Upper lobe of left lung (tissue), 6 donors: ENCODE results near the gene CFAP221. TPM values are rescaled to one million over a fixed set of nuclear protein-coding genes. Genes with fewer than 3 reads are reported as not detected.

Experiments
- ATAC-seq, 2 donors: fragments of 200-7000 bp; cut with Tn5 transposase; one replicate each; pipeline ENCODE4 v1.9.1; 2022; ENCODE audit warnings: mild to moderate bottlenecking in 2 of 2, moderate library complexity in 2 of 2; ENCODE audit not compliant: low FRiP score in 2 of 2
- DNase-seq, 2 donors: peaks; one replicate each; pipeline ENCODE4 v3.0.0-alpha.2; 2019 to 2020
- H3K27ac ChIP-seq, 4 donors: fragments of 200-600 bp; sonication (generic); one replicate each; pipeline ENCODE4 v1.5.1; 2016 to 2019
- H3K27me3 ChIP-seq, 4 donors: fragments of 200-600 bp; sonication (generic); one replicate each; pipeline ENCODE4 v1.5.1; 2017 to 2019
- H3K36me3 ChIP-seq, 4 donors: fragments of 200-600 bp; sonication (generic); one replicate each; pipeline ENCODE4 v1.5.1; 2016 to 2019
- H3K4me1 ChIP-seq, 4 donors: fragments of 200-600 bp; sonication (generic); one replicate each; pipeline ENCODE4 v1.5.1; 2018 to 2019
- H3K4me3 ChIP-seq, 4 donors: fragments of 200-600 bp; sonication (generic); one replicate each; pipeline ENCODE4 v1.5.1; 2017 to 2019; ENCODE audit warnings: mild to moderate bottlenecking in 2 of 4, moderate library complexity in 1 of 4
- H3K9me3 ChIP-seq, 4 donors: fragments of 200-600 bp; sonication (generic); one replicate each; pipeline ENCODE4 v1.5.1; 2018 to 2019
- CTCF ChIP-seq, 6 experiments: fragments of 450-650 bp in 4 of 6; fragments of 200-600 bp in 2 of 6; sonication (generic) in 2 of 6; IDR thresholded peaks; one replicate each; pipeline ENCODE4 v1.5.1; 2016 to 2019; ENCODE audit warnings: antibody characterized with exemption in 6 of 6
- EP300 ChIP-seq, 4 donors: sonication (generic); formaldehyde crosslinking; IDR thresholded peaks; one replicate each; pipeline ENCODE4 v1.5.1; 2017; ENCODE audit warnings: antibody characterized with exemption in 4 of 4, control low read depth in 2 of 4
- POLR2A ChIP-seq, 4 donors: fragments of 450-650 bp; IDR thresholded peaks; one replicate each; pipeline ENCODE4 v1.5.1; 2016 to 2017; ENCODE audit warnings: antibody characterized with exemption in 4 of 4, mild to moderate bottlenecking in 2 of 4
- POLR2AphosphoS5 ChIP-seq, 2 donors: sonication (generic); formaldehyde crosslinking; IDR thresholded peaks; one replicate each; pipeline ENCODE4 v1.5.1; 2017; ENCODE audit warnings: antibody characterized with exemption in 2 of 2
- WGBS, 2 donors: methylation state at CpG; one replicate each; pipeline ENCODE4 v1.1.5; 2017 to 2018; 5-methylcytosine and 5-hydroxymethylcytosine counted together
- total RNA-seq, 6 donors: library from RNA; depleted of rRNA in 4 of 6; stranded (reverse); fragments of >200 nt in 4 of 6; gene quantifications; one replicate each; pipeline versions ENCODE4 v1.1.0 to v1.2.1, GENCODE V29; 2016 to 2021
- donor health status: DM: no; HTN: no; CAD: no; lungs with moderate emphysema.
- donor health status: DM: no; HTN: yes; CAD: no; lungs with severe emphysema.

The CFAP221 gene
- total RNA-seq, 6 donors from 2014 or later: 13.9 to 67.5 (median 30.9) TPM

- Histone ChIP-seq H3K27ac (peak overlapping the region in 3 of 4 donors; percentile 35 to 81 (median 64)), H3K4me1 (peaks cover 0 to 21% (median 4%) of the 10 kb centered on the region in 4 donors), H3K36me3 (no peaks in the 10 kb centered on the region), H3K4me3 (peak overlapping the region in 3 of 4 donors; percentile 47 to 49 (median 47)), H3K9me3 (no peaks in the 10 kb centered on the region), H3K27me3 (peaks cover 0 to 5% (median 1%) of the 10 kb centered on the region in 4 donors)
- no peak for ATAC-seq
- TF ChIP-seq POLR2AphosphoS5 (IDR thresholded peaks at IDR 0.05): no peak
- TF ChIP-seq EP300 (IDR thresholded peaks at IDR 0.05): no peak
- no peak for TF ChIP-seq CTCF (IDR thresholded peaks at IDR 0.05)
- TF ChIP-seq POLR2A (IDR thresholded peaks at IDR 0.05): no peak
- DNase-seq: peak in 1 of 2 donors; percentile 46
- 13% methylated on average over 21 of the region's 21 CpGs for WGBS, 2 donors
Observed at GRCh38 chr2:119523383-119523951, 20.8 kb upstream of the CFAP221 start.

GRCh38 chr2:119523952-119524694 is 20.1 kb upstream of the CFAP221 start, which contains the start of gene SCTR:
Gene SCTR (minus strand): TSS chr2:119524483. CDS start chr2:119524226, 257 bp downstream.
- Histone ChIP-seq H3K27ac (peak within 1 kb of the TSS in 3 of 4 donors; percentile 35 to 81 (median 64)), H3K9me3 (no peaks in the 10 kb centered on the region), H3K27me3 (peaks cover 0 to 5% (median 1%) of the 10 kb centered on the region in 4 donors), H3K36me3 (no peaks in the 10 kb centered on the region), H3K4me3 (peak within 1 kb of the TSS in 3 of 4 donors; percentile 47 to 49 (median 47)), H3K4me1 (peaks cover 0 to 21% (median 4%) of the 10 kb centered on the region in 4 donors)
- TF ChIP-seq POLR2AphosphoS5 (IDR thresholded peaks at IDR 0.05) (no peak), CTCF (IDR thresholded peaks at IDR 0.05) (peak in 2 of 6 experiments; percentile 25 to 55), POLR2A (IDR thresholded peaks at IDR 0.05) (peak in 1 of 4 donors; percentile 54)
- ATAC-seq (peak in 1 of 2 donors; percentile 10), DNase-seq (peak in 1 of 2 donors; percentile 86)
- WGBS, 2 donors: 20 to 33% methylated on average over 11 to 28 of the region's 74 CpGs

- 36 to 51% methylated on average over 4 of the region's 4 CpGs for WGBS, 2 donors
- Histone ChIP-seq H3K27me3 (peaks cover 0 to 5% (median 1%) of the 10 kb centered on the region in 4 donors), H3K9me3 (no peaks in the 10 kb centered on the region), H3K27ac (peak overlapping the region in 2 of 4 donors; percentile 27 to 57), H3K4me1 (peaks cover 0 to 21% (median 4%) of the 10 kb centered on the region in 4 donors), H3K36me3 (no peaks in the 10 kb centered on the region), H3K4me3 (no peak overlapping the region)
- DNase-seq: no peak
- TF ChIP-seq EP300 (IDR thresholded peaks at IDR 0.05): no peak
- TF ChIP-seq POLR2AphosphoS5 (IDR thresholded peaks at IDR 0.05): no peak
- TF ChIP-seq CTCF (IDR thresholded peaks at IDR 0.05): no peak
- no peak for TF ChIP-seq POLR2A (IDR thresholded peaks at IDR 0.05)
- ATAC-seq: no peak
Observed at GRCh38 chr2:119525614-119526013, 18.6 kb upstream of the CFAP221 start.

- H3K27me3 ChIP-seq: peaks cover 0 to 5% (median 1%) of the 10 kb centered on the region in 4 donors
- no peak for DNase-seq
- 95 to 97% methylated on average over 2 of the region's 2 CpGs for WGBS, 2 donors
- TF ChIP-seq CTCF (IDR thresholded peaks at IDR 0.05) (no peak), POLR2A (IDR thresholded peaks at IDR 0.05) (no peak), POLR2AphosphoS5 (IDR thresholded peaks at IDR 0.05) (no peak), EP300 (IDR thresholded peaks at IDR 0.05) (no peak)
- no peaks in the 10 kb centered on the region for H3K36me3 ChIP-seq
- H3K4me3 ChIP-seq: no peak overlapping the region
- no peak for ATAC-seq
- no peak overlapping the region for H3K27ac ChIP-seq
- peaks cover under 1 to 7% (median 2%) of the 10 kb centered on the region in 4 donors for H3K9me3 ChIP-seq
- H3K4me1 ChIP-seq: peaks cover 0 to 21% (median 4%) of the 10 kb centered on the region in 4 donors
Observed at GRCh38 chr2:119527999-119528398, 16.2 kb upstream of the CFAP221 start.
